ENCODE data around the gene FAM83D. TPM values are rescaled to one million over a fixed set of nuclear protein-coding genes. Genes with fewer than 3 reads are reported as not detected.

Gene FAM83D
- total RNA-seq, 1 experiment from 2014 or later, result 121 TPM

Other genes starting within 250 kb of the FAM83D start
- not detected in 2 replicates for gene SLC32A1, start 201.9 kb upstream of the FAM83D start, total RNA-seq (2014; rRNA removed; shearing (Covaris generic))
- gene ACTR5, start 178.0 kb upstream of the FAM83D start, total RNA-seq (2014; rRNA removed; shearing (Covaris generic)), result 10.6 and 12.0 TPM in 2 replicates
- not detected in 2 replicates for gene PPP1R16B, start 120.7 kb upstream of the FAM83D start, total RNA-seq (2014; rRNA removed; shearing (Covaris generic))
- 15.2 and 28.6 TPM in 2 replicates for gene DHX35, start 35.9 kb downstream of the FAM83D start, total RNA-seq (2014; rRNA removed; shearing (Covaris generic))